Epithelial cell of esophagus (primary cell): Measurements from ENCODE around the gene SYT8.

Source experiments
- DNase-seq: peaks from one replicate; pipeline ENCODE4 v3.0.0; 2010; ENCODE audit warnings: low read depth
- H3K4me3 ChIP-seq: 2 replicates; pipeline ENCODE4 v1.5.1; 2011; ENCODE audit warnings: mild to moderate bottlenecking, low read length, control low read depth
- CTCF ChIP-seq: IDR thresholded peaks from 2 replicates; pipeline ENCODE4 v1.5.1; 2011; ENCODE audit warnings: low read depth, mild to moderate bottlenecking, low read length, control low read depth, inconsistent platforms; ENCODE audit not compliant: insufficient read depth; ENCODE audit errors: missing control alignments

SYT8 gene

GRCh38 chr11:1840780-1841480 lies 6.1 kb downstream of the SYT8 start:
- no peak for TF ChIP-seq CTCF
- DNase-seq: no peak
- no peak overlapping the region for H3K4me3 ChIP-seq

- no peak for DNase-seq
- H3K4me3 ChIP-seq: no peak overlapping the region
- TF ChIP-seq CTCF: no peak
These were observed 6.8 kb downstream of the SYT8 start for GRCh38 chr11:1841511-1842148.

- no peak for TF ChIP-seq CTCF
- H3K4me3 ChIP-seq: no peak overlapping the region
- DNase-seq: no peak
These were observed 7.6 kb downstream of the SYT8 start for GRCh38 chr11:1842149-1843097.

- peak overlapping the region; percentile 5 for H3K4me3 ChIP-seq
- no peak for TF ChIP-seq CTCF
- peak; percentile 65 for DNase-seq
These were observed 8.3 kb downstream of the SYT8 start for GRCh38 chr11:1843098-1843473.

GRCh38 chr11:1843796-1844195 lies 9.0 kb downstream of the SYT8 start:
- no peak for TF ChIP-seq CTCF
- DNase-seq: no peak
- H3K4me3 ChIP-seq: peak overlapping the region; percentile 5

- DNase-seq: peak; percentile 20
- TF ChIP-seq CTCF: no peak
These were observed 9.7 kb downstream of the SYT8 start for GRCh38 chr11:1844221-1845094.

More at GRCh38 chr11:1844221-1845094, 9.7 kb downstream of the SYT8 start:
- no peak overlapping the region for H3K4me3 ChIP-seq
